NCI-H69 (cell line): ENCODE measurements around the gene THAP11.
"Not testable (repeated sequence)": the region's sequence is repeated elsewhere in the genome, so short reads cannot be mapped to it uniquely, and the experiment has no call there.

Source experiments
- DNase-seq: peaks from one replicate; lab custom pipeline; 2025; lab: John Stamatoyannopoulos, UW

Gene THAP11

DNA sequence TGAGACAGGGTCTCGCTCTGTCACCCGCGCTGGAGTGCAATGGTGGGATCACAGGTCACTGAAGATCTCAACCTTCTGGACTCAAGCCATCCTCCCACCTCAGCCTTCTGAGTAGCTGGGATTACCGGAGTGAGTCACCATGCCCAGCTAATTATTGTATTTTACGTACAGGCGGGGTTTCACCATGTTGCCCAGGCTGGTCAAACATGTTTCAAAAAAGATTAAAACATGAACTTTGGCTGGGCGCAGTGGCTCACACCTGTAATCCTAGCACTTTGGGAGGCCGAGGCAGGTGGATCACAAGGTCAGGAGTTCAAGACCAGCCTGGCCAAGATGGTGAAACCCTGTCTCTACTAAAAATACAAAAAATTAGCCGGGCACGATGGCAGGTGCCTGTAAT is 4.9 kb upstream of the THAP11 start:
- DNase-seq, result not testable (repeated sequence)

DNA sequence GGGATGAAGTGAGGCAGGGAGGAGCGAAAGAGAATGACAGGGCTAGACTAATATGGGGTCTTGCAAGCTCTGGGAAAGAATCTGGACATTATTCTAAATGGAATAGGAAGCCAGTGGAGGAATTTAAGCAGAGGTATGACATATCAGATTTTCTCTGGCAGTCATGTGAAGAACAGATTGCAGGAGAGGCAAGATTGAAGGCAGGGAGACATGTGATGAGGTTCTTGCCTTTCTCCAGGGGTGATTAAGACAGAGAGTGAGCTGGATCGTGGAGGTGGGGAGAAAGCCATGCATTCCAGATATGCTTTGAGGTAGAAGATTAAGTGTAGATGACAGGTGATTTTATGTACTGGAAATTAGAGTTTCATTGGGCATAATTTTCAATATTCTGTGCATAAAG is 4.3 kb upstream of the THAP11 start:
- DNase-seq, result no peak

DNA sequence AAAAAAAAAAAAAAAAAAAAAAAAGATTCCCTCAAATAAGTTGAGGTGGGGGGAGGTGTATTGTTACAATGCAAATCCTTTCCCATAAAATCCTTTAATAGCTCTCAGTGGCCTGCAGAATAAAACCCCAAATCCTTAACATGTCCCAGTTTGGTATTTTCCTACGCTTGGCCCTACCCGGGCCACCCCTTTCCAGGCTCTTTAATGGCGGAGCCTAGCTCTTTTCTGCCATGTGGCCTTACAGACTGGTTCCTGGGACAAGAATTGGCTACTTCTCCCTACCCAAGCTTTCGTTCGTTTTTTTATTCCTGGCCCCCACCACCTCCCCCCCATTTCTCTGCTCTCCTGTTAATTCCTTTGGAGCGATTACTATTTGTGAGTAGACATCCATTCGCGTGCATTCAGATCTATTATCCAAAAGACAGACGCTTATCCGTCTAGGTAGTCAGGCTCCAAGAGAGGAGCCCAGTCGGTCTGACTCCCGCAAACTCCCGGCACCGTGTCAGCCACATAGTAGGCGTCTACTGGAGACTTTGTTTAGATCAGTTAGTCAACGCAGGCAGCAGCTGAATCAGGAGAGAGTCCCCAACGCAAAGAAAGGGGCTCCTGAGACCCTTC is 813 bp upstream of the THAP11 start:
- no peak for DNase-seq

DNA sequence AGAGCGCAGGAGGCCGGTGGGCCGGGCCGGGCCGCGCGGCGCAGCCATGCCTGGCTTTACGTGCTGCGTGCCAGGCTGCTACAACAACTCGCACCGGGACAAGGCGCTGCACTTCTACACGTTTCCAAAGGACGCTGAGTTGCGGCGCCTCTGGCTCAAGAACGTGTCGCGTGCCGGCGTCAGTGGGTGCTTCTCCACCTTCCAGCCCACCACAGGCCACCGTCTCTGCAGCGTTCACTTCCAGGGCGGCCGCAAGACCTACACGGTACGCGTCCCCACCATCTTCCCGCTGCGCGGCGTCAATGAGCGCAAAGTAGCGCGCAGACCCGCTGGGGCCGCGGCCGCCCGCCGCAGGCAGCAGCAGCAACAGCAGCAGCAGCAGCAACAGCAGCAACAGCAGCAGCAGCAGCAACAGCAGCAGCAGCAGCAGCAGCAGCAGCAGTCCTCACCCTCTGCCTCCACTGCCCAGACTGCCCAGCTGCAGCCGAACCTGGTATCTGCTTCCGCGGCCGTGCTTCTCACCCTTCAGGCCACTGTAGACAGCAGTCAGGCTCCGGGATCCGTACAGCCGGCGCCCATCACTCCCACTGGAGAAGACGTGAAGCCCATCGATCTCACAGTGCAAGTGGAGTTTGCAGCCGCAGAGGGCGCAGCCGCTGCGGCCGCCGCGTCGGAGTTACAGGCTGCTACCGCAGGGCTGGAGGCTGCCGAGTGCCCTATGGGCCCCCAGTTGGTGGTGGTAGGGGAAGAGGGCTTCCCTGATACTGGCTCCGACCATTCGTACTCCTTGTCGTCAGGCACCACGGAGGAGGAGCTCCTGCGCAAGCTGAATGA is 606 bp downstream of the THAP11 start:
- DNase-seq, result peak; percentile 70

DNA sequence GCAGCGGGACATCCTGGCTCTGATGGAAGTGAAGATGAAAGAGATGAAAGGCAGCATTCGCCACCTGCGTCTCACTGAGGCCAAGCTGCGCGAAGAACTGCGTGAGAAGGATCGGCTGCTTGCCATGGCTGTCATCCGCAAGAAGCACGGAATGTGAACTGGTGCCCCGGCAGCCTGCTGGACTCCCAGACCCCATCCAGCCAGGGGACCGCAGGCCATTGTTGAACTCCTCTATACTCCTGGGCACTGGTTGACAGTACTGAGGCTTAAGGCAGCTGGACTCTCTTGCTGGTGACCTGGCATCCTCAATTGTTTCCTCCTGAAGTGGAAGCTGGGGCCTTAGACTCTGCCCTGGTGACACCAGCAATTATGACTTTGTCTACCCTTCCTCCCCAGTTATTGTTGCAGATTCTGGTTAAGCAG is 1.2 kb downstream of the THAP11 start:
- DNase-seq, result peak; percentile 62

DNA sequence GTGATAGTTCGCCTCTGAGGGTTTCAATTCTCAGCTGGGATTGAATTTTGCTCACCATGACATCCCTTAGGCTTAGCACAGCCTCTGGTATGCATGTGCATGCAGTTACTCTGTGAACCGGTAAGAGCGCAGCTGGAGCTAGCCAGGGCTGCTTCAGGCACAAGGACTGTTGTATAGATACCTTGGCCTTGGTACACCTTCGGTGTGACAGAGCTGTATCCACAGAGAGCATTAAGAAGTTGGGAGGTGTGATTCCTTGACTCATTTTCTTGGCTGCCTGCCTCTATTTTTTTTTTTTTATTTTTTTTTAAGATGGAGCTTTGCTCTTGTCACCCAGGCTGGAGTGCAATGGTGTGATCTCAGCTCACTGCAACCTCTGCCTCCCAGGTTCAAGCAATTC is 2.4 kb downstream of the THAP11 start:
- DNase-seq, result no peak

DNA sequence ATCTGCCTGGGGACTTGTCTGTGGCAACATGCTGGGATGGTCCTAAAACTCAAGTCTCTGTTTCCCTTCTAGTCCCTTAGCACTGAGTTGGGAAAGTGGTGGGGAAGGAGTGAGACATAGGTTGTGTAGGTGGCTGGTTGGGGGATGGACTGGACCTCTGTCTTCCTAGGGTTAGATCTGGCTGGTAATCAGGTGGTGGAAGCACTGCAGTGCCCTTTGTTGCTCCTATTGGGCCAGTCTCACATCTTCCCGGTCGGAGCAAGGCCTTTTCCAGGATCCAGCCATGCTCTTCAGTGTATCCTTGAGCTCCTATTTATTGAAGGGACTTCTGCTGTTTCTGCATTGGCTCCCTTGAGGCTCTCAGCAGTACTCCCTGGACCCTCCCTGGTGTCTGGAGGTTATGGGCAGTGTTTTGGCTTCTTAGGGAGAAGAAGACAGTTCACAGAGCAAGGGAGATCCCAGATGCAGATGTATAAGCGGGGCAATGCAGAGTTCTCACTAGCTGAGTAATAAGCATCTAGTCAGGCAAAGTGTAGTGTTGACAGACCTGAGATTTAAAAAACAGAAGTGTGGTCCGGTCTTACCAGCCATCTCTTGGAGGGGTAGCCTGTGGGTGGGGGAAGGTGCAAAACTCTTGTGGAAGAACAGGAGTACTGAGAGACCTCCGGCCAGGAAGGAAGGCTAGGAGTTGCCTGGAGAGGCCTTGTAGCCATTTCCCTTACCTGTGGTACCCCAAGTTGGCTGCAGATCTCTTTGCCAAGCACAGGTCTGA is 3.4 kb downstream of the THAP11 start:
- DNase-seq, result no peak

DNA sequence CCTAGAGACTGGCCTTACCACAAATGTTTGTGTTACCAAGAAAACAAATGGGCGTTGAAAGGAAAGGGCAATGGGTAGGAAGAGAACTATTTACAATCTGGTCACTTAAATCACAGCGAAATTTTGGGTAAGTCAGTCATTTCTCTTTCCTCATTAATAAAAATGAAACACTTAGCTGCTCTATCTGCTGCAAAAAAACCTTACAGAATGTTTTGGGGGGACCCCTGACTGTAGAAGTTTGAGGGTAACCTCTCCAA is 3.9 kb downstream of the THAP11 start:
- no peak for DNase-seq

DNA sequence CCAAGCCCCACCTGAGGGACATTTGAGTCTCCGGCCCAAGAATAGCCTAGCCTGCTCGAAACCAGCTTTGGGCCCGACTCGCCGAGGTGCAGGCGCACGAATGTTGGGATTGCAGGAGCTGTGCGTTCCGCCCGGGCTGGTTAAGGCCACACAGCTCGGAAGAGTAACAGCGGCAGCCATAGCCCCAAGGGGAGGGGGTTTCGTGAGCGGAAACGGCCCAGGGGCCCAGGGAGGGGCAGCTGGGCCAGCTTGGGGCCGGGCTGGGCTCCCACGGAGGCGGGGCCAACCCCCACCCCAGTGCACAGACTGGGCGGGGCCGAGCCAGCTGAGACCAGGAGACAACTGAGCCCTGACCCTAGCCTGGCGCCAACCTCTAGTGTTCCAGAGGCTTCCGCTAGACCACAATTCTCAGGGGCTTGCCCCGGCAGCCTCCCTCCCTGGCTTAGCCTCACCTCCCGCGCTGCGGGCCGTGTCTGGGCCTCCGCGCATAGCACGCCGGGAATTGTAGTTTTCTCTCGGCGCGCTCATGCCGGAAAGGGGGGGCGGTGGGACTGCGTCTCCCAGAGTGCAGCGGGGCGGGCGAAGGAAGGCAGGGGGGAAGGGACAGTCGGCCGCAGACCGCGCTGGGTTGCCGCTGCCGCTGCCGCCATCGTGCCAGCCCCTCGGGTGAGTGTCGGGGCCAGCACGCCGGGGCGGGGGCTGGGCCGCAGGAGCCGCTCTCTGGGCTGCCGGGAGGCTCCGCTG is 4.4 kb downstream of the THAP11 start, which contains the start of gene NUTF2:
Gene NUTF2, plus strand, starts transcription at position 614 of the 744 bp plus-strand sequence. CDS start 18,198 bp downstream, outside the sequence.
- DNase-seq, result peak; percentile 96

DNA sequence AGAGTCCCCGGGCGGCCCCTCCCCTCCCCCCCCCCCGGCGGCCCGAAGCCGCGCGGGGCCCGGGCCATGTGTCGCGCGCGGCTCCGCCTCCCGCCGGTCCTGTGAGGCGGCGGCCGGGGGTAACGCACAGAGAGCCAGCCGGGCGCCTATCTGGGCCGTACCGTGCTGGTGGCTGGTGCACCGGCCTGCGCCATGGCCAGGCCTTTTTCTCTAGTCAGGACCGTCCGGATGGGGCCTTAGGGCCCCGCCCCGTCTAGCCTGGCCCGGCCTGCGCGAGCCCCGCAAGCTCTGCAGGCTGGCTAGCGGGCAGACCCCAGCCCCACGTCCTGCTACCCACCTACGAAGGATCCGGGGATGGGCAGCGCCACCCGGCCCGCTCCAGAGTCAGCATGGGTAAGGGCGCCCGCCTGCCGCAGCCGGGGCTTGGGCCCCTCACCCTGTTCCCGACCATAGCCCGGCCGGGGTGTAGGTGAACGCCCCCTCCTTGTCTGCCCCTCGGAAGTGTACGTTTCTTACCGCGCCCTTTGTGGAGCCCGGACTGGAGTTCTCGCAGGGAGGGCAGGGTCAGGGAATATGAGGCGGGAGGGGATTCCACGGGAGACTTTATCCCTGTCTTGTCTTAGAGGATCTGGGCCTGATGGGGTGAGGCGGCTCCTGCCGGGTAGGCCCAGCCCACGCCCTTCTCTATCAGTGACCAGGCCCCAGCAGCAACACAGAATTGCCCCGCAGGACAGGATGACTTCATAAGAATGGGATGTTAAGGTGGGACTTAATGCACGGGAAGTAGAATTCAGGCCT is 5.1 kb downstream of the THAP11 start, which contains the start of gene CENPT:
Gene CENPT, minus strand, starts transcription at position 630 of the 798 bp plus-strand sequence. CDS start 13,834 bp downstream, outside the sequence.
- DNase-seq, result peak; percentile 72

DNA sequence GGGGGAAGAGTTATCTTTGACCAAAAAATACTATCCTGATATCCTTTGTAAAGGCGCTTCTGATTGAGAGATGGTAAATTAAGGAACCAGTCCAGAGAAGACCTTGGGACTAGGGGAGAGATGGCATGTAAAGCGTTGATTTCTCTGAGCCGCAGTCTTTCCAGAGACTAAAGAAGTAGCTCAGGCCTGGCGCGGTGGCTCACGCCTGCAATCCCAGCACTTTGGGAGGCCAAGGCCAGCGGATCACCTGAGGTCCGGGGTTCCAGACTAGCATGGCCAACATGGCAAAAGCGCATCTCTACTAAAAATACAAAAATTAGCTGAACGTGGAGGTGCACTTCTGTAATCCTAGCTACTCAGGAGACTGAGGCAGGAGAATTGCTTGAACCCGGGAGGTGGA is 6.0 kb downstream of the THAP11 start:
- DNase-seq, result no peak

DNA sequence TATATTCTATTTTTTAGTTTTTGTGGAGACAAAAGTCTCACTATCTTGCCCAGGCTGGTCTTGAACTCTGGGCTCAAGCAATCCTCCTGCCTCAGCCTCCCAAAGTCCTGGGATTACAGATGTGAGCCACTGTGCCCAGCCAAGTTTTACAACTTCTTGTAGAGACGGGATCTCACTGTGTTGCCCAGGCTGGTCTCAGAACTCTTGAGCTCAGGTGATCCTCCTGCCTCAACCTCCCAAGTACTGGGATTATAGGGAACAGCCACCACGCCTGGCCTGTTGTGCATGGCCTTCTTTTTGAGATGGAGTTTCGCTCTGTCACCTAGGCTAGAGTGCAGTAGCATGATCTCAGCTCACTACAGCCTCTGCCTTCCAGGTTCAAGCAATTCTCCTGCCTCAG is 11.6 kb downstream of the THAP11 start:
- DNase-seq, result no peak

DNA sequence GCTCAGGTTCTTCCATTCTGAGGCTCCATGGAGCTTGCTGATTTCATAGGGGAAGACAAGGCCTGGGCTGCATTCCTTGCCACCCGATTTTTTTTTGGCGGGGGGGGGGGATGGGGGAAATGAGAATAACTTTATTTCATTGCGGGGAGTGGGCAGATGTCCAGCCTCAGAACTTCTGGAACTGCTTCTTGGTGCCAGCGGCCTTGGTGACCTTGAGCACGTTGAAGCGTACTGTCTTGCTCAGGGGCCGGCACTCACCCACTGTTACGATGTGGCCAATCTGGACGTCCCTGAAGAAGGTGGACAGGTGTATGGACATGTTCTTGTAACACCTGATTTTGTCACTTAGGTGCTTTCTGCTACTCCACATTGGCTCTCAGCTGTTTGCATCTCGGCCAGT is 13.7 kb downstream of the THAP11 start:
- DNase-seq, result no peak

DNA sequence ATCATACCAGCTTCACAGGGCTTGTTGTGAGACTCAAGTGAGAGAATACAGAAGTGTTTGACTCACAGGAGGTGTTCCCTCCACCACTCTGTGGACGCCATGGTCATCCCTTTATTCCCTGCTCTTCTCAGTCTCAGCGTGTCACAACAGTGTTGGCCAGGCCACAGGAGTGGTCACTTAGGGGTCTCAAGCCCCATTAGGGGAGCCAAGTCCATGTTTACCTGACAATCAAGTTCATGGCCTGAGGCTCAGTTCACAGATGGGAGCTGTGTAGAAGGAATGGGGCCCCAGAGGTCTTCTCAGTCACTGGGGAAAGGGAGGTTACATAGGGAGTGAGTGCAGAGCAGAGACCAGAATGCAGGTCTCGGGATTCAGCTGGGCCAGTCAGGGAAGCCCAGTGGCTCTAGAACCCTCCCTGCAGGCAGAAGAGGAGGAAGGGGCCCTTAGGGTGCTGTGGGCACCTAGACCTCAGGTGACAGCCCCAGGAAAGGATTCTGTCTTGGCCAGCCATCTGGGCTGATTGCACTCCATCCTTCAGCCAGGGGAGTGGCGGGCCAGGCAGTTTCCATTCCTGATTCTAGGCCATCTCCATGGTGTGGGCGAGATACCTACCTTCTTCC is 14.9 kb downstream of the THAP11 start:
- DNase-seq, result peak; percentile 32

DNA sequence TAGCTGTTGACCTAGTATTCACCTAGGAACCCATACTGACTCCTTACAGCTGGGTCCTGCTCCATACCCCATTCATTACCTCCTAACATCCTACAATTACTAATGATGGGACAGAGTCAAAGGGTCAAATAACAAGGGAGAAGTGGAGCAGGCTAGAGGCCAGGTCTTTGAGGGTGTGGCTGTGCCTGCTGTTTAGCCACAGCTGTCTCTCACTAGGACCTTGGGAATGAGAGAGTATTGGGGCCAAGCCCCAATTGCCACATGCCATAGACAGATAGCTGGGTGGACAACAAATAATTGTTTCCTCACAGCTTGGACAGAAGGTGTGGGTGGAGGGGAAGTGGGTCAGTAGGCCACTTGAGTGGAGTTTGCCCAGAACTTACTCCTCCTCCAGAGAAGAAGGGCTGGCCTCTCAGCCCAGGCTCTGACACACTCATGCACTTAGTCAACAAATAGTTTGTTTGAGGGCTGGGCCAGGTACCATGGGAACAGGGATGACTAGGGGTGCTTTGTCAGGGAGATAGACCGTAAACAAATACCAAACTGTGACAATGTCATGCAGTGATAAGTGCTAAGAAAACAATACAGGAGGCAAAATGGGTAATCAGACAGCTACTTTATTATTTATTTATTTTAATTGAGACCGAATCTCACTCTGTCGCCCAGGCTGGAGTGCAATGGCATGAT is 15.6 kb downstream of the THAP11 start:
- DNase-seq, result peak; percentile 81

DNA sequence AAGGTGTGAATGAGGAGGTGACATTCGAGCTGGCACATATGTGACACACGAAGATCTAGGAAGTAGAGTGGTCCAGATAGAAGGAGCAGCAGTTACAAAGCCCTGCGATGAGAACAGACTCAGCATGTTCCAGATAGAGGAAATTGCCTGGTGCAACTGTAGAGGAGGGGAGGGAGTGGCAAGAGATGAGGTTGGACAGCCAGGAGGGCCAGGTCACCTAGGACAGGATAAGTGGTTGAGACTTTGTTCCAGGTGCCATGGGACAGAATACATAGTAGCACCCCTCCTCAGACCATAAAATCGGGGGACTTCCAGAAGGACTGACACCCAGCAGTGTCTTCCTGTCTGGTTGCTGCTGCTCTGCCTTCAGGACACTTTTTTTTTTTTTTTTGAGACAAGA is 16.4 kb downstream of the THAP11 start:
- DNase-seq, result no peak

DNA sequence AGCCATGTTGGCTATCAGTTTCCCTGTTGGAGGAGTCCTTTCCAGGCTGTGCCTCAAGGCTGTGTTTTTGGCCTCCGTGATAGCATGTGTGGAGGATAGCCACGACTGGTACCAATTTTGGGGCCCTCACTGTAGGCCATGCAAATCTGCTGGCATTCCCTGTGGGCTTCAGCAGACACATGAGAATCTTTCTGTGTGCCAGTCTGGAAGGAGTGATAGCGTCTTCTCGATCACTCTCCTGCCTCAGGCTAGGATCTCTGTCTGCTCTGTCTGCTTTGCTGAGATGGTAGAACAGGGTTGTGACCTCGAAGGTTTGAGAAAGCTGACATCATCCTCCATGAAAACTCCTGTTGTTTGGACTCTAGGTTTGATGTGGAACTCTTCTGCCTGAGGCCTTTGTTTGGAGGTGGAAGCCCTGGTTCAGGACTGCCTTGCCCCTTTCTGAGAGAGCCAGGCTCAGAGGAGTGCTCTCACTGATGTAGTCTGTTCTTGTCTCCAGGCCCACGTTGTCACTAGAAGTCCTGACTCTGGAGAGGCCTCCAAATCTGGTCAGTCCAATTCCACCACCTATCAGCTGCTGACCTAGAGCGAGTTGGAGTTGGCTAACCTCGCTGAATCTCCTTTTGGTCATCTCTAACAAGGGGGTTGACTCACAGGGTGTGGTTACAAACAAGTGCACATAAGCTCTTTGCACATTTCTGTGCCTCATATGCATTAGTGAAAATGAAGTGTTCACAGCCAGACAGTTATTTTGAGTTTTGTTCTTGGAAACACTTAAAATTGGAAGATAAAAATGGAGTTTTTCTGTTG is 18.7 kb downstream of the THAP11 start:
- no peak for DNase-seq

DNA sequence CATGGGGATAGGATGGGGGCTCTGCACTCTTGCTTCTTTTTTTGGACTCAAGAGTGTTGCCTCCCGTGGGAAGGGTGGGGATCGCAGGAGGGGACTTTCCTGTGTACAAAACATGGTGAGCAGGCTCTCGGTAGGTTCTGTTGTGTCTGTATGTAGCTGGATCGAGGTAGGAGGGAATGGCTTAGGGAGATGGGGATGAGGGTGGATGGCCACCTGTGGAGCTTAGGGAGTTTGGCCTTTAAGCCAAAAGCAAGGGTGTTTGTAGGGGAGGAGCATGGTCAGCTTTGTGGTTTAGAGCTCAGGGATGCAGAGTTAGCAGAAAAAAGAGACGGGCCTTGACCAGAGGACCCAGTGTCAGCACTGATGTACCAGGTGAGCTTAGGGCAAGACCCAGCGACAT is 19.8 kb downstream of the THAP11 start:
- no peak for DNase-seq
